Peyer's patch (tissue), 4 donors: ENCODE results near the gene WDR49. TPM values are rescaled to one million over a fixed set of nuclear protein-coding genes. Genes with fewer than 3 reads are reported as not detected.

Experiments
- DNase-seq, 3 donors: peaks; one replicate each; pipeline ENCODE4 v3.0.0-alpha.2; 2017 to 2019
- H3K27ac ChIP-seq, 4 donors: fragments of 200-600 bp; sonication (generic); one replicate each; pipeline ENCODE4 v1.5.1; 2016 to 2019
- H3K27me3 ChIP-seq, 2 donors: fragments of 200-600 bp; sonication (generic); one replicate each; pipeline ENCODE4 v1.5.1; 2019
- H3K36me3 ChIP-seq, 3 donors: fragments of 200-600 bp; sonication (generic); one replicate each; pipeline ENCODE4 v1.5.1; 2016 to 2019
- H3K4me1 ChIP-seq, 4 donors: fragments of 200-600 bp; sonication (generic); one replicate each; pipeline ENCODE4 v1.5.1; 2016 to 2019
- H3K4me3 ChIP-seq, 4 donors: fragments of 200-600 bp; sonication (generic); 1 replicate in 3 of 4; 2 replicates in 1 of 4; pipeline ENCODE4 v1.5.1; 2016 to 2019; ENCODE audit warnings: mild to moderate bottlenecking in 1 of 4
- H3K9me3 ChIP-seq, 4 donors: fragments of 200-600 bp; sonication (generic); one replicate each; pipeline ENCODE4 v1.5.1; 2016 to 2019; ENCODE audit warnings: mild to moderate bottlenecking in 1 of 4
- POLR2A ChIP-seq, 2 donors: fragments of 450-650 bp; IDR thresholded peaks; one replicate each; pipeline ENCODE4 v1.5.1; 2017; ENCODE audit warnings: antibody characterized with exemption in 2 of 2, mild to moderate bottlenecking in 2 of 2, moderate library complexity in 2 of 2
- total RNA-seq, 4 donors: library from RNA; depleted of rRNA; stranded (reverse); fragments of >200 nt; gene quantifications; one replicate each; pipeline ENCODE4 v1.1.0, GENCODE V29; 2016
- TF ChIP-seq, protein P1 (sequence below), 6 experiments: fragments of 450-650 bp in 4 of 6; fragments of 200-600 bp in 2 of 6; sonication (generic) in 1 of 6; IDR thresholded peaks; one replicate each; pipeline ENCODE4 v1.5.1; 2017 to 2019; ENCODE audit warnings: antibody characterized with exemption in 6 of 6, mild to moderate bottlenecking in 3 of 6, moderate library complexity in 1 of 6

WDR49 gene
- total RNA-seq, 4 donors from 2014 or later: 1.5 to 11.4 (median 3.0) TPM; not detected in 1

DNA sequence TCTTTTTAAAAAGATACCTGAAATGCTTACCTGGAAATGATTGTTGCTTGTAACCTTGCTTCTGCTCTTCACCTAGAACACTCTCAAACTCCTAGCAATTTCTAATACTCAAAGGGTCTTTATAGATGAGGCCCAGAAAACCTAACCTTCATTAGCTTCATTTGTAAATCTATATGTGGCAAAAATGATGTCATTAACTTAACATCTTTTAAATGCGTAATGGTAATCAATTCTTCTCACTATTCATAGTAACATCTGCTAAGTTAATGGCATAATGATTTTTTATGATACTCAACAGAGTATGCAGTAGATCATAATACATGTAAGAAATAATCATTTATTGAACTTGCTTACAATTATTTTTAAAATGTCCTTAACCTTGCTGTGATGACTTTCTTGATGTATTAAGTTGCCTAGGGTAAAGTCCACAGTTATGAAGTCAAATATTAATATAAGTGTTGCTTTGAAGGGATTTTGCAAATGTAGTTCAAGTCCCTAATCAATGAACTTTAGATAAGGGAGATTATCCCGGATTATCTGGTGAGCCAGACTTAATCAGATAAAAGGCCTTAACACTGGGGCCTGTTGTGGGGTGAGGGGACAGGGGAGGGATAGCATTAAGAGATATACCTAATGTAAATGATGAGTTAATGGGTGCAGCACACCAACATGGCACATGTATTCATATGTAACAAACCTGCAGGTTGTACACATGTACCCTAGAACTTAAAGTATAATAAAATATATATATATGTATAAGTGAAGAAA, 169.8 kb downstream of the WDR49 start:
- TF ChIP-seq, protein P1, sequence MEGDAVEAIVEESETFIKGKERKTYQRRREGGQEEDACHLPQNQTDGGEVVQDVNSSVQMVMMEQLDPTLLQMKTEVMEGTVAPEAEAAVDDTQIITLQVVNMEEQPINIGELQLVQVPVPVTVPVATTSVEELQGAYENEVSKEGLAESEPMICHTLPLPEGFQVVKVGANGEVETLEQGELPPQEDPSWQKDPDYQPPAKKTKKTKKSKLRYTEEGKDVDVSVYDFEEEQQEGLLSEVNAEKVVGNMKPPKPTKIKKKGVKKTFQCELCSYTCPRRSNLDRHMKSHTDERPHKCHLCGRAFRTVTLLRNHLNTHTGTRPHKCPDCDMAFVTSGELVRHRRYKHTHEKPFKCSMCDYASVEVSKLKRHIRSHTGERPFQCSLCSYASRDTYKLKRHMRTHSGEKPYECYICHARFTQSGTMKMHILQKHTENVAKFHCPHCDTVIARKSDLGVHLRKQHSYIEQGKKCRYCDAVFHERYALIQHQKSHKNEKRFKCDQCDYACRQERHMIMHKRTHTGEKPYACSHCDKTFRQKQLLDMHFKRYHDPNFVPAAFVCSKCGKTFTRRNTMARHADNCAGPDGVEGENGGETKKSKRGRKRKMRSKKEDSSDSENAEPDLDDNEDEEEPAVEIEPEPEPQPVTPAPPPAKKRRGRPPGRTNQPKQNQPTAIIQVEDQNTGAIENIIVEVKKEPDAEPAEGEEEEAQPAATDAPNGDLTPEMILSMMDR (IDR thresholded peaks at IDR 0.05): no peak
- TF ChIP-seq POLR2A (IDR thresholded peaks at IDR 0.05): no peak
- Histone ChIP-seq H3K36me3 (no peaks in the 10 kb centered on the region), H3K9me3 (no peaks in the 10 kb centered on the region), H3K4me3 (no peak overlapping the region), H3K4me1 (no peaks in the 10 kb centered on the region), H3K27ac (no peak overlapping the region), H3K27me3 (no peaks in the 10 kb centered on the region)
- DNase-seq: no peak

DNA sequence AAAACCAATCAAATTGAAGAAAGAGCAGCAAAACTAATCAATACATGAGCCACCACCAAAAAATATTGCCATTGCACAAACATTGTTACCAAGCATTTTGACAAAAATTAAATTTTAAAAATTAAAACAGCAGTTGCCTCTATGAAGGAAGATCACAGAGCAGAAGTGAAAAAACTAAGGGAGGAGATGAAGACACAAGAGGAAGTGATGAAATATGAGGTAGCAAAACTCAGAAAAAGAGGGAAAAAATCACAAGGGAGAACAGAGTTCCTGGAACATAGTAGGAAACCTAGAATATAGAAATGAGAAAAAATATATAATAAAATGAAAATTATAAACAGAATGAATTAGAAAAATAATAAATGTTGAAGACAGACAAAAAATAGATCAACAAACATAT, 172.6 kb downstream of the WDR49 start:
- TF ChIP-seq, protein P1 (IDR thresholded peaks at IDR 0.05): no peak
- TF ChIP-seq POLR2A (IDR thresholded peaks at IDR 0.05): no peak
- H3K9me3 ChIP-seq: no peaks in the 10 kb centered on the region
- H3K36me3 ChIP-seq: no peaks in the 10 kb centered on the region
- H3K27me3 ChIP-seq: no peaks in the 10 kb centered on the region
- H3K4me3 ChIP-seq: no peak overlapping the region
- H3K27ac ChIP-seq: no peak overlapping the region
- H3K4me1 ChIP-seq: no peaks in the 10 kb centered on the region
- DNase-seq: no peak

DNA sequence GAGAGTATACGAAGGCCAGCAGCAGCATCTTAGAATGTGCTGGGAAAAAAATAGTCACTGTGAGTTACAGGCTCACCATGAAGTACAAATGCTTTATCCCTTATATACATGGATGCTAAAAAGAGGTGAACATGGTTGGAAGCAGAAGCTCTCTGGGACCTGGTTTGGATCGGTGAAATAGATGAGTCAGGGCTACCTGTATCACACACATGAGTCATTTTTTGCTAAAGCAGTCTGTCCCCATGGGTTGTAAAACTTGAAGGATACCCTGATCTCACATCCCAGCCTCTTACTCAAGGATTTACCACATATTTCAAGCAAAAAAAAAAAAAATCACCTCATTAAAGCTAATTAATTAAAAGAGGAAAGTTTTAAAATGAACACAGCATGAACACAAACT, 173.0 kb downstream of the WDR49 start:
- Histone ChIP-seq H3K27ac (no peak overlapping the region), H3K4me3 (no peak overlapping the region), H3K4me1 (no peaks in the 10 kb centered on the region), H3K36me3 (no peaks in the 10 kb centered on the region), H3K27me3 (no peaks in the 10 kb centered on the region), H3K9me3 (no peaks in the 10 kb centered on the region)
- DNase-seq: no peak
- no peak for TF ChIP-seq POLR2A (IDR thresholded peaks at IDR 0.05)
- TF ChIP-seq, protein P1 (IDR thresholded peaks at IDR 0.05): no peak

DNA sequence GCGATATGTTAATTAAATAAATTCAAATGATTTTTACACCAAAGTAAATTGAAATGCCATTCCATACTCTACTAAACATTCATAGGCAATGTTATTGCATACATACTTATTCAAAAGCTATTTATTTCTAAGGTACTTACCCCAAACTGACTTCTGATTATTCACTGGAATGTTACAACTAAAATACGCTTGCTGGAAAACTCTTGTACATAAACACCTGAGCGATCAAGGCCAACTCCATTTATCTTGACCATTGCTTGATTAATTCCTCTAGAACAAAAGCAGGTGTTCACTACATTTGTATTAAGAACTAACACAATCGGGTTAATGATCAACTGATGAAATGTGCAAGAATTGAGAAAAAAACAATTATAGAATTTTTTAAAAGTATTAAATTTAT, 179.9 kb downstream of the WDR49 start, which contains the start of gene SERPINI2:
Gene SERPINI2, minus strand, starts transcription at position 180 of the 400 bp plus-strand sequence. CDS start 2,208 bp downstream, outside the sequence.
- H3K4me3 ChIP-seq: no peak within 1 kb of the TSS
- H3K4me1 ChIP-seq: no peaks in the 10 kb centered on the region
- no peaks in the 10 kb centered on the region for H3K36me3 ChIP-seq
- no peaks in the 10 kb centered on the region for H3K9me3 ChIP-seq
- TF ChIP-seq POLR2A (IDR thresholded peaks at IDR 0.05): no peak
- TF ChIP-seq, protein P1 (IDR thresholded peaks at IDR 0.05): no peak
- no peaks in the 10 kb centered on the region for H3K27me3 ChIP-seq
- no peak for DNase-seq
- no peak within 1 kb of the TSS for H3K27ac ChIP-seq

DNA sequence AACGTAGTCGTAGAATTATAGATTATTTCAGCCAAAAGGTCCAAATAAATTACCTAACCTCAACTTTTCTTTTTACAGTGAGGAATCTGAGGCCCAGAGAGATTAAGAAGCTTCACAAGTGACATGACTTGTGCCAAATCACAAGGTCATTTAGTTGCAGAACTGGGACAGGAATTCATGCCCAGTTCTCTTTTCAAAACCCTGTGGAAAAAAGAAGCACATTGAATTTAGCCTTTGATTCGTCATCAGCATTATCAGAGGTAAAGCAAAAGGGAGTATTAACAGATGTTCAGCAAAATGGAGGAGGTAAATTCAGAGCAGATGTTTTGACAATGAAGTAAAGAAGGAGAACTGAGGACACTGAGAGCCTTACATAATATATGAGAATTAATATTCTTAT, 184.4 kb downstream of the WDR49 start:
- Histone ChIP-seq H3K9me3 (no peaks in the 10 kb centered on the region), H3K4me1 (no peaks in the 10 kb centered on the region), H3K36me3 (no peaks in the 10 kb centered on the region), H3K4me3 (no peak overlapping the region), H3K27me3 (no peaks in the 10 kb centered on the region), H3K27ac (no peak overlapping the region)
- DNase-seq: no peak
- TF ChIP-seq POLR2A (IDR thresholded peaks at IDR 0.05): no peak
- TF ChIP-seq, protein P1 (IDR thresholded peaks at IDR 0.05): no peak
